Left ventricle myocardium inferior (tissue), 1 donor: Measurements from ENCODE around the gene CCDC136. TPM values are rescaled to one million over a fixed set of nuclear protein-coding genes. Genes with fewer than 3 reads are reported as not detected.

Source experiments
- DNase-seq: peaks from one replicate; pipeline ENCODE4 v3.0.0-alpha.2; 2020
- H3K27ac ChIP-seq: fragments of 200-600 bp; replicated peaks from 2 replicates; pipeline ENCODE4 v1.8.0; 2021
- H3K27me3 ChIP-seq: fragments of 200-600 bp; 2 replicates; pipeline ENCODE4 v1.8.0; 2021; ENCODE audit warnings: low read depth
- H3K36me3 ChIP-seq: fragments of 200-600 bp; 2 replicates; pipeline ENCODE4 v1.8.0; 2021
- H3K4me1 ChIP-seq: fragments of 200-600 bp; 2 replicates; pipeline ENCODE4 v1.8.0; 2021
- H3K4me3 ChIP-seq: fragments of 200-600 bp; 2 replicates; pipeline ENCODE4 v1.8.0; 2021; ENCODE audit warnings: mild to moderate bottlenecking, moderate library complexity
- H3K9me3 ChIP-seq: fragments of 200-600 bp; replicated peaks from 2 replicates; pipeline ENCODE4 v1.8.0; 2021
- intact Hi-C: fragments of 100-400 bp; cut with micrococcal nuclease; formaldehyde crosslinking; loops from one replicate; pipeline ENCODE4 v1.11.0; 2022
- total RNA-seq: library from RNA; stranded (reverse); fragmentation: NEBNext Ultra II Directional; extraction: Animal tissue kit (Norgen Biotek cat#: 25700); gene quantifications from one replicate; pipeline ENCODE4 v1.2.1, GENCODE V29; 2021
- TF ChIP-seq, protein P1 (sequence below): fragments of 200-600 bp; IDR thresholded peaks from 2 replicates; pipeline ENCODE4 v1.8.0; 2021; ENCODE audit warnings: antibody characterized with exemption, mild to moderate bottlenecking, borderline replicate concordance
- donor health status: DM: no; HTN: yes; CAD: no; lungs with severe emphysema.

CCDC136 gene
- total RNA-seq, 1 donor from 2014 or later = 8.2 TPM

DNA sequence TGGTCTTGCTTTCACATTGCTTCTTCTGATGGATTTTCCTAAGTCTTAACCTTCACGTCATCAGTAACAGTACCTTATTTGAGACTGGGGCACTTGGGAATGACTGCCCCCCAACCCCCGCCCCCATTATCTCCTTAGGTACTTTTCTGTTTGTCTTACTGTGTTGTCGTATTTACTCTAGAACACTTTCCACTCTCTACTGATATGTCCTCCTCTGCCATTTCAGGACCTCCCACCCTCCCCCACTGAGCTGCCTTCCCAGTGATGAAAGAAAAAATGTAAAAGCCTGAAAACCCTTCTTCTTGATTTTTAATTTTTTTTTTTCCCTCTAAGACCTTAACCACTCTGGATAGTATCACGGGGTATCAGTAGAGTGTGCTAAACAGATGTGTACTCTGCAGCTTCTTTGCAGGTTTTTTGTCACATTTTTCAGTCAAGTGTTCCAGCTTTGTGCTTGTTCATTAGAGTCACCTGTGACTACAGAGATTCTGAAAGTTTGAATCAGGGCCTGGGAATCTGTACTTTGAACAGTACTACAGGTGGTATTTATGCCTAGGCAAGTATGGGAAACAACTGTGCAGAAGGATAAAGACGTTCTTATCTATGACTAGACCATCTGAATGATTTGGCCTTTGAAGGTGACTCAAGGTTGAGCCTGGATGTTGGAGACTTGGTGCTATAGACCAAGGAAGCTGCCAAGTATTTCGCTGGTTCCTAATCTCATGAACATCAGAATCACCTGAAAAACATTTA lies 44.3 kb upstream of the CCDC136 start:
- no peaks in the 10 kb centered on the region for H3K27me3 ChIP-seq
- no peak for DNase-seq
- peaks cover 64% of the 10 kb centered on the region for H3K4me1 ChIP-seq
- TF ChIP-seq, protein P1, sequence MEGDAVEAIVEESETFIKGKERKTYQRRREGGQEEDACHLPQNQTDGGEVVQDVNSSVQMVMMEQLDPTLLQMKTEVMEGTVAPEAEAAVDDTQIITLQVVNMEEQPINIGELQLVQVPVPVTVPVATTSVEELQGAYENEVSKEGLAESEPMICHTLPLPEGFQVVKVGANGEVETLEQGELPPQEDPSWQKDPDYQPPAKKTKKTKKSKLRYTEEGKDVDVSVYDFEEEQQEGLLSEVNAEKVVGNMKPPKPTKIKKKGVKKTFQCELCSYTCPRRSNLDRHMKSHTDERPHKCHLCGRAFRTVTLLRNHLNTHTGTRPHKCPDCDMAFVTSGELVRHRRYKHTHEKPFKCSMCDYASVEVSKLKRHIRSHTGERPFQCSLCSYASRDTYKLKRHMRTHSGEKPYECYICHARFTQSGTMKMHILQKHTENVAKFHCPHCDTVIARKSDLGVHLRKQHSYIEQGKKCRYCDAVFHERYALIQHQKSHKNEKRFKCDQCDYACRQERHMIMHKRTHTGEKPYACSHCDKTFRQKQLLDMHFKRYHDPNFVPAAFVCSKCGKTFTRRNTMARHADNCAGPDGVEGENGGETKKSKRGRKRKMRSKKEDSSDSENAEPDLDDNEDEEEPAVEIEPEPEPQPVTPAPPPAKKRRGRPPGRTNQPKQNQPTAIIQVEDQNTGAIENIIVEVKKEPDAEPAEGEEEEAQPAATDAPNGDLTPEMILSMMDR = no peak
- H3K4me3 ChIP-seq = no peak overlapping the region
- intact Hi-C loops = no loop called here
- no peaks in the 10 kb centered on the region for H3K9me3 ChIP-seq
- H3K27ac ChIP-seq = no peak overlapping the region
- peaks cover 27% of the 10 kb centered on the region for H3K36me3 ChIP-seq

DNA sequence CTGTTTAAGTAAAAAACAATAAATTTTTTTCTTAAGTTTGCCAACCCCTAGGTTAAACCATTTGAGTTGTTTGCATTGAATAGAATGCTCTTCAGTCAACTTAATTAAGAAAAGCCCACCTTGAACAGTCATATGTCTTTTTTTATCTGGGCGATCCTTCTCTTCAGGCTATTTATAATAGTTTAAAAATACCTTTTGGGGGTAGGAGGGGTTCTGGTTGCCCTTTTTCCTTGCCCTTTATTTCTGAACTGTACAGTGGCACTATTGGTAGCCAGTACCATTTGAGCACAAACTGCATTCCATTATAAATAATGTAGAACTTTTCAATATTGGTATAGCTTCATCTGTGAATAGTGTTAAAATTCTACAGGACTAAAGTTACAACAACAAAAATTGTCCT lies 39.5 kb upstream of the CCDC136 start:
- peak overlapping the region; percentile 20 for H3K4me3 ChIP-seq
- no peaks in the 10 kb centered on the region for H3K27me3 ChIP-seq
- intact Hi-C loops = no loop called here
- no peaks in the 10 kb centered on the region for H3K9me3 ChIP-seq
- peaks cover 53% of the 10 kb centered on the region for H3K36me3 ChIP-seq
- DNase-seq = no peak
- H3K27ac ChIP-seq = peak overlapping the region; percentile 57
- peaks cover 76% of the 10 kb centered on the region for H3K4me1 ChIP-seq
- TF ChIP-seq, protein P1 = no peak

DNA sequence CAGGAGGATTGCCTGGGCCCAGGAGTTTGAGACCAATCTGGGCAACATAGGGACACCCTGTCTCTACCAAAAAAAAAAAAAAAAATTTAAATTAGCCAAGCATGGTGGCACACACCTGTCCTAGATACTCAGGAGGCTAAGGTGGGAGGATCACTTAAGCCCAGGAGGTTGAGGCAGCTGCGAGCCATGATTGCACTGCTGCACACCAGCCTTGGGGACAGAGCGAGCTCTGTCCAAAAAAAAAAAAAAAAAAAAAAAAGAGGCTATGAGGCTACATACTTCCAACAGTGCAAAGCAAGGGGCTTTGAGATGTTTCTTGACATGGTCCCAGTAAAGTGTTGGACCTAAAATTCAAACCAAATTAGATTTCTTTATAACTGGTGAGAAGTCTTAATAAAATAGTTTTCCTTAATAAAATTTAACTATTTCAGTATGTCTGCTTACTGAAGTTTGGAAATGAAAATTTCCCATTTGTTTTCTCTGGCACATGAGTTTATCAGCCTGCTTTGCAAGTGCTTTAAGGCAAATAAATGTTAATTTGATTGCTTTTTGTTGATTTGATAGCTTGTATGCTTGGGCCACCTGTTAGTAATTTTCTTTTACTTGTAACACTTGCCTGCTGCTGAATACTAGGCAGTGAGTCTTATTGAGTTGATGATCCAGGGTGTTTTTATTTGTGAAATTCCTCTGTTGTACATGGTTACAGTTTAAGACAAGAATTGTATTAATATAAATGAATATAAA lies 36.5 kb upstream of the CCDC136 start:
- no peak overlapping the region for H3K4me3 ChIP-seq
- TF ChIP-seq, protein P1 = no peak
- intact Hi-C loops = no loop called here

DNA sequence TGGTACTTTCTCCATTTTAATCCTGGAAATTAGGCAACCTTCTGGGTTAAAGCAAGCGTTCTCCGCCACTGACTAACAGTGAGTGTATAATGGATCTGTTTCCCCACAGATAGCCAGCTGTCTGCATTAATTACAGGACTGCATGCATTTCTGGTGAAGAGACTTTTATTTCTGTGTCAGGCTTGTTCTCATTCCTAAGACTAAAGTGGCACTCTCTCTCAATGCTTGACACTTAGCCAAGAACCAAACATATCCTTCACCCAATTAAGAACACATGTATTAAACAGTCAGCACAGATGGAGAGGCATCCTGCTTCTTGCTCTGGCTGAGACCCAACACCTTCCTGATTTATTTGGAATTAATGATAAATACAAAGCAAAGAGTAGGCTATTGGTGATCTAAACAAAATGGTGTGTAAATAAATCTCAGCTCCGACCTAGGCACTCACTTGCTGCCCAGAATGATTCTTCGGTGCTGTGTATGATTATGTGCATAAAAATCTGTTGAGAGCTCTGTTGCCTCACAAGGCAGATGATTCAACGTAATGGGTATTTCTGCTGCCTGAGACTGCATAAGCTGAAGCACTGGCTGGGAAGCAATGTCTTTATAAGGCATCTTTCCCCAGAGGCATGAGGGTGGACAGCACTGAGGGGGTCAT lies 35.8 kb upstream of the CCDC136 start:
- Histone ChIP-seq H3K9me3 (no peaks in the 10 kb centered on the region), H3K4me1 (peaks cover 61% of the 10 kb centered on the region), H3K27ac (peak overlapping the region; percentile 58), H3K36me3 (peaks cover 49% of the 10 kb centered on the region), H3K27me3 (no peaks in the 10 kb centered on the region), H3K4me3 (no peak overlapping the region)
- intact Hi-C loops = no loop called here
- no peak for DNase-seq
- TF ChIP-seq, protein P1 = no peak

More for the DNA sequence above, 36.5 kb upstream of the CCDC136 start:
- no peaks in the 10 kb centered on the region for H3K27me3 ChIP-seq
- no peak for DNase-seq
- peaks cover 61% of the 10 kb centered on the region for H3K4me1 ChIP-seq
- peak overlapping the region; percentile 58 for H3K27ac ChIP-seq
- no peaks in the 10 kb centered on the region for H3K9me3 ChIP-seq
- peaks cover 49% of the 10 kb centered on the region for H3K36me3 ChIP-seq

DNA sequence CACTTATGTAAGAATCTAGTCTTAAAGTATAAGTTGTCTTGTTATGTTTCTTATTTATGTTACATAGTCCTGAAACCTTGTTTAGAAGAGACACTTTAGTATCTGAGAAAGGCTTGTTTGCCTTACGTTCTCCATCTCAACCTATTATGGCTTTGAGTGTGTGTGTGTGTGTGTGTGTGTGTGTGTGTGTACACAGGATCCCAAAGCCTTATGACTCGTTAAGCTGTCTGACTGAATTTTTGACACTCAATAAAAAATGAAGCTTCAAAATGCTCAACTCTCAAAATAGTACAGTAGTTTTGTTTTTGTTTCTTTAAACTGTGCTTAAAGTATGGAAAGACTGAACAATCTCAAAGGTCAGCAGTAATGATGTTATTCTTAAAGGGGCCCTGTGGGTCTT lies 34.6 kb upstream of the CCDC136 start:
- Histone ChIP-seq H3K4me3 (no peak overlapping the region), H3K27ac (peak overlapping the region; percentile 58), H3K4me1 (peaks cover 49% of the 10 kb centered on the region), H3K9me3 (no peaks in the 10 kb centered on the region), H3K36me3 (peaks cover 61% of the 10 kb centered on the region), H3K27me3 (no peaks in the 10 kb centered on the region)
- no peak for DNase-seq
- intact Hi-C loops = no loop called here
- TF ChIP-seq, protein P1 = no peak
